OCI-LY3 (cell line): ENCODE data around the gene PLIN5.

ENCODE experiments used
- H2AFZ ChIP-seq: fragments of 200-600, 300-600 bp; shearing (Covaris generic); 2 replicates; pipeline ENCODE4 v1.6.0; 2014; ENCODE audit warnings: antibody characterized with exemption, low read depth, low read length
- H3K27ac ChIP-seq: fragments of 200-600, 300-600 bp; sonication (generic); 2 replicates; pipeline ENCODE4 v1.5.1; 2014; ENCODE audit warnings: mild to moderate bottlenecking, low read length, moderate library complexity, mixed read lengths
- H3K27me3 ChIP-seq: fragments of 200-600, 300-600 bp; sonication (generic); 2 replicates; pipeline ENCODE4 v1.6.1; 2014; ENCODE audit warnings: low read depth, low read length, mixed read lengths
- H3K36me3 ChIP-seq: fragments of 200-600, 300-600 bp; sonication (generic); replicated peaks from 2 replicates; pipeline ENCODE3; 2014; ENCODE audit warnings: low read depth, low read length, mixed read lengths
- H3K4me1 ChIP-seq: fragments of 300-600, 200-600 bp; sonication (generic); 2 replicates; pipeline ENCODE4 v1.6.1; 2014; ENCODE audit warnings: low read length, mixed read lengths
- H3K4me2 ChIP-seq: fragments of 200-600, 300-600 bp; sonication (generic); 2 replicates; pipeline ENCODE4 v1.6.1; 2014; ENCODE audit warnings: low read length, mixed read lengths
- H3K4me3 ChIP-seq: fragments of 300-600, 200-600 bp; sonication (generic); 2 replicates; pipeline ENCODE4 v1.5.1; 2014; ENCODE audit warnings: antibody characterized with exemption, mild to moderate bottlenecking, low read length, moderate library complexity
- H3K79me2 ChIP-seq: fragments of 300-600, 200-600 bp; shearing (Covaris generic); 2 replicates; pipeline ENCODE4 v1.6.1; 2014; ENCODE audit warnings: mild to moderate bottlenecking, low read length, mixed read lengths
- H3K9ac ChIP-seq: fragments of 300-600, 200-600 bp; shearing (Covaris generic); 2 replicates; pipeline ENCODE4 v1.6.0; 2014; ENCODE audit warnings: mild to moderate bottlenecking, low read length, moderate library complexity
- H3K9me3 ChIP-seq: fragments of 200-600, 300-600 bp; shearing (Covaris generic); 2 replicates; pipeline ENCODE4 v1.6.1; 2014; ENCODE audit warnings: low read length, mixed read lengths; ENCODE audit not compliant: insufficient read depth
- H4K20me1 ChIP-seq: fragments of 200-600, 300-600 bp; sonication (generic); 2 replicates; pipeline ENCODE4 v1.6.1; 2016; ENCODE audit warnings: low read length, mixed read lengths; ENCODE audit not compliant: insufficient read depth
- CTCF ChIP-seq: fragments of 200-600, 300-600 bp; sonication (generic); IDR thresholded peaks from 2 replicates; pipeline ENCODE4 v1.5.1; 2014; ENCODE audit warnings: antibody characterized with exemption, low read length, low read depth
- EZH2phosphoT487 ChIP-seq: fragments of 200-600 bp; shearing (Covaris generic); IDR thresholded peaks from 2 replicates; pipeline ENCODE4 v1.6.1; 2018; ENCODE audit warnings: antibody characterized with exemption, mixed run types, low read depth

The PLIN5 gene

GRCh38 chr19:4487572-4487971 is 47.5 kb downstream of the PLIN5 start:
- Histone ChIP-seq H3K27me3 (no peaks in the 10 kb centered on the region), H3K4me1 (no peaks in the 10 kb centered on the region), H3K36me3 (peaks cover 30% of the 10 kb centered on the region), H3K9ac (no peak overlapping the region), H4K20me1 (no peaks in the 10 kb centered on the region), H3K4me2 (no peak overlapping the region), H2AFZ (no peak overlapping the region), H3K9me3 (no peaks in the 10 kb centered on the region), H3K79me2 (no peaks in the 10 kb centered on the region), H3K4me3 (no peak overlapping the region), H3K27ac (no peak overlapping the region)
- no peak for TF ChIP-seq EZH2phosphoT487
- no peak for TF ChIP-seq CTCF

- no peak overlapping the region for H3K4me2 ChIP-seq
- H3K4me3 ChIP-seq: no peak overlapping the region
- H4K20me1 ChIP-seq: no peaks in the 10 kb centered on the region
- TF ChIP-seq EZH2phosphoT487 (no peak), CTCF (no peak)
- no peaks in the 10 kb centered on the region for H3K9me3 ChIP-seq
- H3K79me2 ChIP-seq: no peaks in the 10 kb centered on the region
- no peak overlapping the region for H2AFZ ChIP-seq
- no peaks in the 10 kb centered on the region for H3K27me3 ChIP-seq
- H3K27ac ChIP-seq: no peak overlapping the region
- H3K36me3 ChIP-seq: peaks cover 16% of the 10 kb centered on the region
- H3K9ac ChIP-seq: no peak overlapping the region
- H3K4me1 ChIP-seq: no peaks in the 10 kb centered on the region
These were observed 51.6 kb downstream of the PLIN5 start for GRCh38 chr19:4483385-4483784.

- Histone ChIP-seq H3K4me2 (no peak overlapping the region), H3K79me2 (no peaks in the 10 kb centered on the region), H3K4me3 (no peak overlapping the region), H4K20me1 (no peaks in the 10 kb centered on the region), H2AFZ (no peak overlapping the region), H3K27ac (no peak overlapping the region), H3K4me1 (no peaks in the 10 kb centered on the region), H3K9ac (no peak overlapping the region), H3K27me3 (no peaks in the 10 kb centered on the region), H3K9me3 (no peaks in the 10 kb centered on the region), H3K36me3 (peaks cover 17% of the 10 kb centered on the region)
- TF ChIP-seq CTCF (no peak), EZH2phosphoT487 (no peak)
These were observed 52.2 kb downstream of the PLIN5 start for GRCh38 chr19:4482721-4483364.

GRCh38 chr19:4477034-4477801 is 57.8 kb downstream of the PLIN5 start:
- H3K27ac ChIP-seq: no peak overlapping the region
- no peak overlapping the region for H3K9ac ChIP-seq
- no peaks in the 10 kb centered on the region for H3K27me3 ChIP-seq
- H3K9me3 ChIP-seq: no peaks in the 10 kb centered on the region
- no peak overlapping the region for H2AFZ ChIP-seq
- H3K4me3 ChIP-seq: no peak overlapping the region
- peaks cover 14% of the 10 kb centered on the region; the same call in 1 of the 2 replicates for H3K4me1 ChIP-seq
- H3K4me2 ChIP-seq: no peak overlapping the region
- H4K20me1 ChIP-seq: no peaks in the 10 kb centered on the region
- H3K36me3 ChIP-seq: peaks cover 21% of the 10 kb centered on the region
- H3K79me2 ChIP-seq: peaks cover 33% of the 10 kb centered on the region
- TF ChIP-seq CTCF (no peak), EZH2phosphoT487 (no peak)
